ENCODE measurements around the gene RYR1. TPM values are rescaled to one million over a fixed set of nuclear protein-coding genes. Genes with fewer than 3 reads are reported as not detected.

The RYR1 gene
- total RNA-seq, 1 experiment from 2014 or later: 34.2 TPM

DNA sequence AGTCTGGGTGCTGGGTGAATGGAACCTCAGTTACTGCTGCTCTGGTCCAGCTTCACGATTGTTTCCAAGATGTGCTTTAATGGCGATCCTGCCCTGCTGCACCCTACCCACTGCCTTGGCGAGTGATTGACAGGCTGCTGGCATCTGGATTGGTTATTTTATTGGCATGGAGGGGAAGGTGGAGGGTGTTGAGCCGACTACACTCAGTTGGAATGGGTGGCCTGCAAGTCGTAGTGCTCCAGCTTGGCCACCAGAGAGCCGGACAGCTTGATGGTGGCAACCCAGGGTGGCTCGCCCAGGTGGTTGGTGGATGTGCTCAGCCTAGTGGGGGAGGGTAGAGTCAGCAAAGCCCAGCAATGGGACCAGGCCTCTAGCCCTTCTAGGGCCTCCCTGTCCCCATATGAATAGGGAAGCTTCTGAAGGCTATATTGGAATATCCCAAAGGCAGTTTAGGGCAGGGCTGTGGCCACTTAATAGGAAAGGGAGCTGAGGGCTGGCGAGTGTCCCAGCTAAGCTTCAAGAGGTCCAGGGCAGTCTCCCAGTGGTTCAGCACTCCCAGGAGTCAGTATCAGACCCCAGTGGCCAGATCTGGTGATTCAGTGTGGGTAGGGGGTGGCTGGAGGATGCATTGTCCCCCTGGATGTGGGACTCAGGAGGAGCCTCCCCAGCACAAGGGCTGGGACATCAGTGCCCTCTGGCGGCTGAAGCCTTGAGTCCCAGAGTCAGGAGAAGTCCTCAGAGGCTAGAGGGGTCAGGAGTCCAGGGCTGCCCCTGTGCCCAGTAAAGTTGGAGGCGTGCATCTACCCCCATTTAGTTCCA lies 49.1 kb upstream of the RYR1 start:
- peak; percentile 34 for TF ChIP-seq POLR2AphosphoS5 (IDR thresholded peaks at IDR 0.05; ENCODE audit: low read depth, low read length)
- TF ChIP-seq SIN3A (IDR thresholded peaks at IDR 0.05; ENCODE audit: borderline replicate concordance, insufficient read depth, low read depth, low read length): no peak
- TF ChIP-seq TCF7L2 (IDR thresholded peaks at IDR 0.05; ENCODE audit: low read depth, low read length): no peak
- TF ChIP-seq REST (IDR thresholded peaks at IDR 0.05; ENCODE audit: insufficient read depth in 1 of 2, low read depth in 2 of 2, low read length in 1 of 2): no peak
- TF ChIP-seq CTCF (IDR thresholded peaks at IDR 0.05): peak; percentile 92; the same call in 1 of the 2 replicates
- intact Hi-C loops (cut with micrococcal nuclease; ENCODE audit: unreplicated experiment): no loop called here
- ATAC-seq: peak; percentile 37

GRCh38 chr19:38385057-38385803 lies 48.3 kb upstream of the RYR1 start:
- intact Hi-C loops (cut with micrococcal nuclease; ENCODE audit: unreplicated experiment) (no loop called here), in situ Hi-C loops (cut with HindIII; ENCODE audit: low pct_unique_long_range_greater_than_20kb, low sequenced_read_pairs) (no loop called here)
- peaks cover 10% of the 10 kb centered on the region for H3K4me1 ChIP-seq (ENCODE audit: control insufficient read depth, insufficient read depth, low read length)
- DNase-seq (ENCODE audit: low read depth, low spot score): no peak
- no peak overlapping the region for H3K4me3 ChIP-seq (ENCODE audit: low read depth in 2 of 2, low read length in 2 of 2)
- no peaks in the 10 kb centered on the region for H3K27me3 ChIP-seq (ENCODE audit: control insufficient read depth, insufficient read depth, low read length)
- no peaks in the 10 kb centered on the region for H3K9me3 ChIP-seq (ENCODE audit: control insufficient read depth, insufficient read depth, low read depth, low read length)
- TF ChIP-seq REST (IDR thresholded peaks at IDR 0.05; ENCODE audit: insufficient read depth in 1 of 2, low read depth in 2 of 2, low read length in 1 of 2) (no peak), POLR2AphosphoS5 (IDR thresholded peaks at IDR 0.05; ENCODE audit: low read depth, low read length) (peak; percentile 8; the same call in 1 of the 2 replicates)
- H3K27ac ChIP-seq (ENCODE audit: low read length): no peak overlapping the region
- no peak for ATAC-seq
- BruUV-seq (replicated peaks): no TSS peak
- ChIA-PET CTCF (interaction anchor here (0.6 to 1.6 kb wide), 5 partner anchors 11 to 248 kb away, joined by 3 to 7 read pairs (median 5); partner anchors contain the start of gene PSMD8), POLR2A (interaction anchor here (0.6 to 1.4 kb wide), 2 partner anchors 11 to 22 kb away, joined by 3 to 5 read pairs; partner anchors contain the start of gene PSMD8)
- peaks cover 18% of the 10 kb centered on the region for H3K36me3 ChIP-seq (ENCODE audit: control insufficient read depth, insufficient read depth, low read length)

More for the DNA sequence above, 49.1 kb upstream of the RYR1 start:
- Histone ChIP-seq H3K36me3 (ENCODE audit: control insufficient read depth, insufficient read depth, low read length) (peaks cover 18% of the 10 kb centered on the region), H3K4me1 (ENCODE audit: control insufficient read depth, insufficient read depth, low read length) (peaks cover 10% of the 10 kb centered on the region), H3K27ac (ENCODE audit: low read length) (no peak overlapping the region; the same call in 1 of the 2 replicates), H3K4me3 (ENCODE audit: low read depth in 2 of 2, low read length in 2 of 2) (no peak overlapping the region), H3K9me3 (ENCODE audit: control insufficient read depth, insufficient read depth, low read depth, low read length) (no peaks in the 10 kb centered on the region), H3K27me3 (ENCODE audit: control insufficient read depth, insufficient read depth, low read length) (no peaks in the 10 kb centered on the region)
- in situ Hi-C loops (cut with HindIII; ENCODE audit: low pct_unique_long_range_greater_than_20kb, low sequenced_read_pairs): no loop called here
- no peak for DNase-seq (ENCODE audit: low read depth, low spot score)
- POLR2A ChIA-PET: interaction anchor here (0.6 to 1.4 kb wide), 2 partner anchors 10 to 22 kb away, joined by 3 to 5 read pairs; partner anchors contain the start of gene PSMD8
- CTCF ChIA-PET: interaction anchor here (0.6 to 1.6 kb wide), 5 partner anchors 10 to 159 kb away, joined by 3 to 7 read pairs (median 5); partner anchors contain the start of gene PSMD8
- BruUV-seq (replicated peaks): no TSS peak
